Erythroblast (primary cell): Measurements from ENCODE around the gene CTIF.

Experiments used
- GATA1 ChIP-seq: IDR thresholded peaks from 2 replicates; pipeline ENCODE4 v1.6.1; 2011; ENCODE audit warnings: low read depth, mild to moderate bottlenecking, control low read depth, low read length, moderate library complexity
- POLR2A ChIP-seq: IDR thresholded peaks from 2 replicates; pipeline ENCODE4 v1.6.1; 2011; ENCODE audit warnings: mild to moderate bottlenecking, low read length

GRCh38 chr18:48534364-48534763, 4.5 kb upstream of the CTIF start:
- TF ChIP-seq POLR2A (no peak), GATA1 (no peak)
